ENCODE data around the gene PACS1.
"Not testable (repeated sequence)": the region's sequence is repeated elsewhere in the genome, so short reads cannot be mapped to it uniquely, and the experiment has no call there.

The PACS1 gene

GRCh38 chr11:66112041-66112491 lies 42.0 kb downstream of the PACS1 start:
- no peak for DNase-seq

DNA sequence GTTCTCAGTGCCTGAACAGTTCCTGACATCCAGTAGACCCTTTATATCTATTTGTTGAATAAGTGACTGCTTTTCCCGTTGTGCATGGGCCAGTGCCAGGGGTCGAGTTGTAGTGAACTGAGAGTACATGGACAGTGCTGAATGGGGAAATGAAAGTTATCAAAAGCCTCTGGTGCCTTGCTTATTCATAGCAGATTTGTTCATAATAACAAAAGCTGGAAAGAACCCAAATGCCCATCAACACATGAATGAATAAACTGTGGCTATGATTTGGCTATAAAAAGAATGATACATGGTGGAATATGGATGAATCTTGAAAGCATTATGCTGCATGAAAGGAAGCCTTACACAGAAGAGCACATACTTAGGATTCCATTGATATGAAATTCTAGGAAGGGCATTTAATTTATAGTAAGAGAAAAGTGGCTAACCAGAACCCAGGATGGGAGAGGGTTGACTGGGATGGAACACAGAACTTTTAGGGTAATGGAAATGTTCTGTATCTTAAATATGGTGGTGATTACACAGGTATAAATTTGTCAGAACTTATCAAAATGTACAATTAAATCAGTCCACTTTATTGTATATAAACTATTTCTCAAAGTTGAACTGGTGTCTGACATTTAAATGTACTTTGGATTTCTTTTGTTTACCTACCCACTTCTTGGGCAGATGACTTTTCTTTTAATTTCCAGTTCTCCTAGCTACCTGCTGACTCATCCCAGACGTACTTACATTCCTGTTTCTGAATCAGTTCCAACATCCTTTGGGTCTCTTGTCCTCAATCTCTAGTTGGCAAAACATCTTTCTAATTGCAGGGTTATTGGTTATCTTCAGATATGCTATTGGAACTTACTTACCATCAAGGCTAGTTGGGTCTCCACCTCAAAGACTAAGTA lies 42.8 kb downstream of the PACS1 start:
- peak; percentile 92 for DNase-seq

- DNase-seq, result not testable (repeated sequence)
Observed at GRCh38 chr11:66114957-66115356, 44.9 kb downstream of the PACS1 start.

DNA sequence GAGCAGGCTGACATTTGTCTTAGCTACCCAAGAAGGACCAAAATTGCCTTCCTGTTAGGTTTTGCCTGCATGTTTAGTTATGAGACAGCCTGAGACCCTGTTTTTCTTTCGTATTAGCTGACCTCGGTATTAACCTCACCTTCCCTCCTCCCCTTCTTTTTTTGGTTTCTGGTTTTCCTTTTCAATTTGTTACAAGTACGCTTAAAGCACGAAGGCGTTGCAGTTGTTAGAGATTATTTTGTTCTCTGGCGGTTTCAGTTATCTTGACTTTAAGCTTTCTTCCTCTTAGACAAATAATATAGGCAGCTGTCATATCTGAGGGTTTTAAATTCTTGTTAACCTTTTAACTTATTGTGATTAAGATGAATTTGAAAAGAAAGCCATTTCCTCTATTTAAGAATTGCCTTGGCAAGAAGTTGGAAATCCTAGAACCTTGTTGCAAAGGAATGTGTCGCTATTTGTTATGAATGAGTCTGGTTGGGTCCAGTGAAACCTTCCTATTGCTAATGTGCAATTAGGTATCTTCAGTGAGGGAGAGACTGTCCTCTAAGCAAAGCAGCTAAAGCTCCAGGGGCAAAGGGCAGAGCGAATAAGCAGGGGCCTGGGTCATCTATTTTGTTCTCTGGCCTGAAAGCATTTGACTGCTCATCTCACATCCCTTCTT lies 45.7 kb downstream of the PACS1 start:
- DNase-seq, result peak; percentile 45

DNA sequence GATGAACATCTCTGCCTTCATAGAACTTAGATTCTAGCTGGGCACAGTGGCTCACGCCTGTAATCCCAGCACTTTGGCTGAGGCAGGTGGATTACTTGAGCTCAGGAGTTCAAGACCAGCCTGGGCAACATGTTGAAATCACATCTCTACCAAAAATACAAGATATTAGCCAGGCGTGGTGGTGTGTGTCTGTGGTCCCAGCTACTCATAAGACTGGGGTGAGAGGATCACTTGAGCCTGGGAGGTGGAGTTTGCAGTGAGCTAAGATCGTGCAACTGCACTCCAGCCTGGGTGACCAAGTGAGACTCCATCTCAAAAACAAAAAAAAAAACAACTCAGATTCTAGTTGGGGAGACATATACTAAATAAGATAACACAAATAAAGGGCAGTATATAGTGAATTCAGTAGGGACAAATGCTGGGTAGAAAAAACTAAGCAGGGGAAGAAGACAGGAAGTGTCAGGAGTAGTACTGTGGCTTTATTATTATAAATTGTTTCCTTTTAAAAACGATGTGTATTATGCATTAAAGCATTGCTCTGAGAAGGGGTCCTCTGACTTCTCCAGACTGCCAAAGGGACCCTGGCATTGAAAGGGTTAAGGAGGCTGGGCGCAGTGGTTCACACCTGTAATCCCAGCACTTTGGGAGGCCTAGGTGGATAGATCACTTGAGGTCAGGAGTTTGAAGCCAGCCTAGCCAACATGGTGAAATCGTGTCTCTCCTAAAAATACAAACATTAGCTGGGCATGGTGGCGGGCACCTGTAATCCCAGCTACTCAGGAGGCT lies 46.7 kb downstream of the PACS1 start:
- no peak for DNase-seq

DNA sequence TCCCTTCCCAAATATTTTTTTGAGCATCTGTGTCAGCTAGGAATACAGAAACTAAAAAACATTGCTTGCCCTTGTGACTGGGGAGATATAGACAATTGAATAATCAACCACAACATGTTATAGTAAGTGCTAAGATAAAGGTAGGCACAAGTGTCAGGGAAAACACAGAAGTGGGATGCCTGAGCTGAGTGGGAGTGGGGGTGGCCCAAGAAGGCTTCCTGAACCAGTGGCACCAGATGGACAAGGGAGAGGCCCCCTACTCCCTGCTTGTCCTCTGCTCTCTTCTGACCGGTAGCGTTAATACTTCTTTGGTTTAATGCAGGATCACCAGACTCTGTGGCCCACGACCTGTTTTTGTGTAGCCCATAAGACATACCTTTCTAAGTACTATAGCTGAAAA lies 48.8 kb downstream of the PACS1 start:
- DNase-seq, result no peak

DNA sequence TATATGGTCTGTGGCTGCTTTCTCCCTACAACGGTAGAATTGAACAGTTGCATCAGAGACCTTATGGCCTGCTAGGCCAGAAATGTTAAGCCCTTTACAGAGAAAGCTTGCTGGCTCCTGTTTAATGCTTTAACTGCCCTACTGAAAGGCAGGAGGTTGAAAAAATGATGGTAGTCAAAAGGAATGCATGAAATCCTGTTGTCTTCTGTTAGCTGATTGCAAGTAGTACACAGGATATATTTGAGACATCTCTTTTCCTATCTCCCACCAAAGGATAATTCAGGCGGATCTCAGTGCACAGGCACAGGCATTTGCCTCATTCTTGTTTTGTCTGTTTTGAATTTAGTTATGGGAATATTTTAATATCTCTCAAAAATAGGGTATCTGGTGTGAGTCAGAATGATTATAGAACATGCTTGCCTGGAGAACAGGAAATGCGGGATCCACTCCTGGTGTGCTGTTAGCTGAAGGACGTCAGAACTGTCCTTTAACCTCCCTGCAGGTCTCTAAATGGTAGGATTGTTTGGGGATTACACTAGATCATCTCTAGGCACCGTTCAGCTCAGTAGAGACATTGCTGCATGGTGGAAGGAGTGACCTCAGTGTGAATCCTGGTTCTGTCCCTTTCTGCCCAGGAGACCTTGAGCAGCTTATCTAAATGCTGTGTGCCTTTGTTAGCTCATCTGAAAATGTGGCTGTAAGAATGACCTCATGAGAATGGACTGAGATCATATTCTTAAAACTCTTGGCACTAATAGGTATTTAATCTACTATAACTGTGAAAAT lies 49.5 kb downstream of the PACS1 start:
- DNase-seq, result peak; percentile 80

DNA sequence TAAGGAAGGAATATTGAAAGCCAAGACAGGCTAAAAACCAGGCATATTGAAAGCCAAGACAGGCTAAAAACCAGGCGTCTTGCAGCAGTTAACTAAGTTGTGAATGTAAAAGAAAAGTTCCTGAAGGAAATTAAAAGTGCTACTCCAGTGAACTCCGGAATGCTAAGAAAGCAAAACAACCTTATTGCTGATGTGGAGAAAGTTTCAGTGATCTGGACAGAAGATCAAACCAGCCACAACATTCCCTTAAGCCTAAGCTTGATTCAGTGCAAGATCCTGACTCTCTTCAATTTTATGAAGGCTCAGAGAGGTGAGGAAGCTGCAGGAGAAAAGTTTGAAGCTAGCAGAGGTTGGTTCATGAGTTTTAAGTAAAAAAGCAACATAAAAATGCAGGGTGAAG lies 51.4 kb downstream of the PACS1 start:
- DNase-seq, result no peak

- DNase-seq, result no peak
Observed at GRCh38 chr11:66123902-66124301, 53.8 kb downstream of the PACS1 start.

DNA sequence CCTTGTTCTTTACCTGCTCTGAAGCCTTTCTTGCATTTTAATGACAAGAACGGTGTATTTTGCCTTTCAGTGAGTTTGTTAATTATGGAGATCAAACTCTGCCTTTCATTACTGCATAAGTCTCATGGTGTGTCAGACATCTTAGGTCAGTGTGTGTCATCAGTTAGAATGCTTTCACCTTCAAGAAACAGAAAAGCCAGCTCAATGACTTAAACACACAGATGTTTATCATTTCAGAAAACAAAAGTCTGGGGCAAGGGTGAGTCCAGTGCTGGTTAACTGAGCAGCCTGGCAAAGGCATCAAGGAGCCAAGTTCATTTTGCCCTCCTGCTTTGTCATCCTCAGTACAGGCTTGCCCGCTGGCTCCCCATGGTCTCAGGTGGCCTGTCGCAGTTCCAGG lies 54.5 kb downstream of the PACS1 start:
- peak; percentile 43 for DNase-seq

GRCh38 chr11:66126064-66126463 lies 56.0 kb downstream of the PACS1 start:
- no peak for DNase-seq

DNA sequence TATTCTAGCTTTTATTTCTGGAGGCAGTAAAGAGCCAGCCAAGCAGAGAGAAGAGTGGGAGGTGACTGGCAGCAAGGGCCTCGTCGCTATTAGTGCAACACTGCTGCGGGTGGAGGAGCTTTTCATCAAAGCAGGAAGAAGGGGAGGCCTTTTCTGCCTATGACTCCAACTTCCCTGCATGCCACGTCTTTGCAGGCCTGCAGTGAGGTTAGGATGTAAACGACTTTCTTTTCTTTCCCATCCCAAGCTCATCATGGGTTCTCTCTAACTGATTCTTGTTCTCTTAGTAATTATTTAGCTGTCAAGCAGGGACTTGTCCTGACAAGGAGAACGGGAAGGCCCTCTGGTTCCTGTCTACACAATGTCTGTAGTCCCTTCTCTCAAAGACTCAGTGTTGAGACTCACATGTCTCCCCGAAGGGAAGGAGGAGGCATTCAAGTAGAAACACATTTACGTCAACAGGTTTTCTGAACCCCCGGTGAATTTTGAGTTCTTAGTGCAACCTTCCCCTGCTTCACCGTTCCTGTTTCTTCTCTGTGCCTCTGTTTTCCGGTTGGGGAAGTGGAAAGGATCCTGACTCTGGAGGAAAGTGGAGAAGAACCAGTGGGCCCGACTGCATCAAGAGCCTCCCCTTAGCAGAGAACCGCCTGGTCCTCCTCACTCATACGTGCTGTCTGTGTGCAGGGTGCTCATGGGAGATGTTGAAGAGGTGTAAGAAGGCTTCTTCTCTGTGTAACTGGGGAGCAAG lies 56.9 kb downstream of the PACS1 start:
- DNase-seq, result peak; percentile 73

DNA sequence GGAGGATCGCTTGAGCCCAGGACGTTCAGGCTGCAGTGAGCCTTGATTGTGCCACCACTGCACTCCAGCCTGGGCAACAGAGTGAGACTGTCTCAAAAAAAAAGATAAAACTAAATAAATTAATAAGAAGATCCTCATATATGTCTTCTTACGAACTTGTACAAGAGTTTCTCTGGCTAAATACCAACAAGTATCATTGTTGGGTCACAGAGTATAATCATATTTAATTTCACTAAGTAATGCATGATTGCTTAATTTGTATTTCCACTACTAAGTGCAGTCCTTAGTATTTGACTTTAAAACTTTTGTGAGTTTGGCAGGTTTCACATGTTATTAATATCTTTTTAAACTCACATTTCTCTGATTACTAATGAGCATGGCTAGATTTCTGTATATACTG lies 60.9 kb downstream of the PACS1 start:
- no peak for DNase-seq

DNA sequence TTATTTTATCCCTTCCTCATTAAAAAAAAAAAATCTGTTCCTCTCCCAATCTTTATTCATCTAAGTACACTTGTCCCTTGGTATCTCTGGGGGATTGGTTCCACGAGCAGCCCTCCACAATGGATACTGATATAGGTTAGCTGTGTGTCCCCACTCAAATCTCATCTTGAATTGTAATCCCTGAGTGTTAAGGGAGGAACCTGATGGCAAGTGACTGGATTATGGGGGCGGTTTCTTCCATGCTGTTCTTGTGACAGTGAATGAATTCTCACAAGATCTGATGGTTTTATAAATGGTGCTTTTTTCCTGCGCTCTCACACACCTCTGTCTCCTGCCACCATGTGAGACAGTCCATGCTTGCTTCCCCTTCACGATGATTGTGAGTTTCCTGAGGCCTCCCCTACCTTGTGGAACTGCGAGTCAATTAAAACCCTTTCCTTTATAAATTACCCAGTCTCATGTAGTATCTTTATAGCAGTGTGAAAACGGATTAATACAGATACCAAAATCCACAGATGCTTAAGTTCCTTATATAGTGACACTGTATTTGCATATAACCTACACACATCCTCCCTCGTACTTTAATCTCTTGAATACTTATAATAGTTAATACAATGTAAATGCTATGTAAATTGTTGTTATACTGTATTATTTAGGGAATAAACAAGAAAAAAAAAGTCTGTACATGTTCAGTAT lies 62.0 kb downstream of the PACS1 start:
- no peak for DNase-seq

DNA sequence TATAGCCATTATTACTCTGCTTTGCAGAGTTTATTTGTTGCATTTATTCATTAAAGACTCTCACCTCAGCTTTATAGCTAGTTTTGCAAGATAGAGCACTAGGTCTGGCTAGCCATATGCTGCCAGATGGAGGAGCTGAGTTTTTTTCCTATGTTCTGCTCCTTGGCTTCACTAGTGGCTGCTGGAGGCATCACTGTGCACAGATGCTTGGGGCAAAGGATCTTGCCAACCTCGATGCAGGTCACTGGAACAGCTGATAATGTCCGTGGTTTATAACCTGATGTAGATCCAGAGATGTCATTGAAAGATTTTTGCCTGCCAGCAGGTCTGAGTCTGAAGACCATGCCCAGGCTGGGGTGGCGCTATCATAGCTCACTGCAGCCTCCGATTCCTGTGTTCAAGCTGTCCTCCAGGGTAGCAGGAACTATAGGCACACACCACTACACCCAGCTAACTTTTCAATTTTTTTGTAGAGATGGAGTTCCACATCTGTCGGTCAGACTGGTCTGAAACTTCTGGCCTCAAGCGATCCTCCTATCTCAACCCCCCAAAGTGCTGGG lies 63.2 kb downstream of the PACS1 start:
- DNase-seq, result no peak

DNA sequence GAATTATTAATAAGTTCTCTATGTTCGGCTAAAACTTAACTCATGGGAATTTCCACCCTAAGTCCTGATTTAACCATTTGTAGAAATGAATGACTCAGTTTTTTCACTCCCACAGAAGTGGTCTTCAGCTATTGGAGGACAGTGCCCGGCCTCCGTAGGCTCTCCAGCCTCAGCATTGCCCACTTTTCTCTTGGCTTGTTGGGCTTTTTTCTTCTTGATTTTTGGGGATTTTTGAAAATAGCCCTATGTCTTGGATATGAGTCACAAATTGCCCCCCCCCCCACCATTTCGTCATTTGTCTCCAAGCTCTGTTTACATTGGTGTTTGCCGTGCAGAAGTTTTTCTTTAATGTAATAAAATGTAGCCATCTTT lies 66.7 kb downstream of the PACS1 start:
- DNase-seq, result peak; percentile 29

- no peak for DNase-seq
Observed at GRCh38 chr11:66139817-66140404, 69.8 kb downstream of the PACS1 start.

DNA sequence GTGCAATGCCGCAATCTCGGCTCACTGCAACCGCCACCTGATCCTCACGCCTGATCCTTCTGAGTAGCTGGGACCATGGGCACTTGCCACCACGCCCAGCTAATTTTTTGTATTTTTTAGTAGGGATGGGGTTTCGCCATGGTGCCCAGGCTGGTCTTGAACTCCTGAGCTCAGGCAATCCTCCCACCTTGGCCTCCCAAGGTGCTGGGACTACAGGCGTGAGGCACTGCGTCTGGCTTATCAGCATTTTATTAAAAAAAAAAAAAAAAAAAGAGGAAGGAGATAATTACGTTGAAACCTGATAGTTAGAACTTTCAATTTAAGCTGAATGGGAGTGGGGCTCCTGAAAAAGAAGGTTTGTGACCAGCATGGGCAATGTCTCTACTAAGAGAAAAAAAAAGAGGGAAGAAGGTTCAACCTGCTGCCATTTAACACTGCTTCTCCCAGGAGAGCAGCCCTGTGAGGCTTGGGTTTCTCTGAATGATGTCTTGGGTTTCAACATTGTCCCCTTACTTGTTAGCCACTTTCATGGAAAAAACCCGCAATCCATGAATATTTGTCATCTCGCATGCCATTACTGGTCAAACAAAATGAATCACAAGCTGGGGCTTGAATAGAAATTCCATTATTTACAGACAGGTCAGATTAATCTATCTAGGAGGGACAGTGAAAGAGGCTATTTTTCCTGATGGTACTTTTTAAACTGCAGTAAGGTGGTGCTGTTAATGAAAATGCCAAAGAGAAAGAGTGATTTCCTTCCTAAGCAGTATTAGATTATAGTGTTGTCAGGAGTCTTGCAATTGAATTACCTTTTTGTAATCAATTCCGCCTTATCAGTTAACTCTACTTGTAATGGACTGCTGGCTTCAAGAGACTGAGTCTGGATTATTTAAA lies 72.5 kb downstream of the PACS1 start:
- peak; percentile 41 for DNase-seq

GRCh38 chr11:66143264-66143566 lies 73.1 kb downstream of the PACS1 start:
- no peak for DNase-seq
